Ovary (tissue), 9 donors: ENCODE data around the gene TOR1A. TPM values are rescaled to one million over a fixed set of nuclear protein-coding genes. Genes with fewer than 3 reads are reported as not detected.
A peak's percentile ranks its signal among the peaks of the same experiment; 100 is the strongest.
"Not testable (repeated sequence)": the region's sequence is repeated elsewhere in the genome, so short reads cannot be mapped to it uniquely, and the experiment has no call there.

Experiments
- DNase-seq, 5 donors: peaks; one replicate each; pipeline ENCODE4 v3.0.0-alpha.2; 2019 to 2020
- H3K27ac ChIP-seq, 2 donors: fragments of 200-600 bp; one replicate each; pipeline versions ENCODE4 v1.5.1 to v1.8.0; 2019 to 2022
- H3K27me3 ChIP-seq: fragments of 200-600 bp; one replicate; pipeline ENCODE4 v1.8.0; 2022
- H3K36me3 ChIP-seq: fragments of 200-600 bp; sonication (generic); one replicate; pipeline ENCODE4 v1.5.1; 2019
- H3K4me1 ChIP-seq: one replicate; pipeline ENCODE4 v1.8.1; 2013; ENCODE audit warnings: mild to moderate bottlenecking, moderate library complexity; ENCODE audit not compliant: insufficient read depth
- H3K4me3 ChIP-seq: fragments of 200-600 bp; sonication (generic); one replicate; pipeline ENCODE4 v1.5.1; 2017
- H3K9me3 ChIP-seq, 2 donors: fragments of 200-600 bp in 1 of 2; sonication (generic) in 1 of 2; one replicate each; pipeline versions ENCODE4 v1.5.1 to v1.8.1; 2013 to 2019; ENCODE audit warnings: mild to moderate bottlenecking in 1 of 2, moderate library complexity in 1 of 2
- EP300 ChIP-seq: sonication (generic); formaldehyde crosslinking; IDR thresholded peaks from one replicate; pipeline ENCODE4 v1.6.1; 2017; ENCODE audit warnings: antibody characterized with exemption
- POLR2A ChIP-seq: fragments of 450-650 bp; IDR thresholded peaks from one replicate; pipeline ENCODE4 v1.6.1; 2017; ENCODE audit warnings: antibody characterized with exemption, mild to moderate bottlenecking, moderate library complexity
- WGBS, 3 donors: extraction: QIAGEN DNeasy Blood & Tissue Kit in 1 of 3; methylation state at CpG; one replicate each; pipeline versions ENCODE4 v1.1.5 to v1.1.7; 2013 to 2017; 5-methylcytosine and 5-hydroxymethylcytosine counted together
- intact Hi-C, 4 donors: fragments of 100-400 bp; cut with DNase I; formaldehyde crosslinking; loops; one replicate each; pipeline versions ENCODE4 v1.11.0 to v1.15.1; 2022 to 2023
- polyA plus RNA-seq, 2 donors: library from polyadenylated mRNA; stranded (reverse); fragments of 200-250 nt in 1 of 2; fragments of 350-450 nt in 1 of 2; fragmentation: Illumina TruSeq in 1 of 2; extraction: RNeasy Lipid Tissue Mini Kit (QIAGEN cat#74804) in 1 of 2; gene quantifications; one replicate each; pipeline ENCODE4 v1.2.3, GENCODE V29; 2013 to 2014
- total RNA-seq, 7 donors: library from RNA; depleted of rRNA in 2 of 7; stranded (reverse); fragments of >200 nt in 2 of 7; fragmentation: NEBNext Ultra II Directional in 3 of 7; extraction: Animal tissue kit (Norgen Biotek cat#: 25700) in 3 of 7; gene quantifications; one replicate each; pipeline versions ENCODE4 v1.1.0 to v1.2.4, GENCODE V29; 2016 to 2023
- TF ChIP-seq, protein P1 (sequence below), 3 donors: fragments of 450-650 bp in 2 of 3; fragments of 200-600 bp in 1 of 3; IDR thresholded peaks; one replicate each; pipeline versions ENCODE4 v1.5.1 to v1.8.0; 2016 to 2022; ENCODE audit warnings: antibody characterized with exemption in 3 of 3, mild to moderate bottlenecking in 1 of 3
- donor health status: DM: no; HTN: no; CAD: no; lungs with moderate emphysema.
- donor health status: DM: no; HTN: no; CAD: no.
- donor health status: Bipolar disorder and iron deficiency.
- donor health status: DM: yes; HTN: yes; CAD: no.
- donor health status: DM: no; HTN: no; CAD: no.
- donor health status: DM: yes; HTN: yes; CAD: no.

The TOR1A gene
- total and polyA plus RNA-seq, 9 donors: 23.5 to 45.6 (median 27.1) TPM

DNA sequence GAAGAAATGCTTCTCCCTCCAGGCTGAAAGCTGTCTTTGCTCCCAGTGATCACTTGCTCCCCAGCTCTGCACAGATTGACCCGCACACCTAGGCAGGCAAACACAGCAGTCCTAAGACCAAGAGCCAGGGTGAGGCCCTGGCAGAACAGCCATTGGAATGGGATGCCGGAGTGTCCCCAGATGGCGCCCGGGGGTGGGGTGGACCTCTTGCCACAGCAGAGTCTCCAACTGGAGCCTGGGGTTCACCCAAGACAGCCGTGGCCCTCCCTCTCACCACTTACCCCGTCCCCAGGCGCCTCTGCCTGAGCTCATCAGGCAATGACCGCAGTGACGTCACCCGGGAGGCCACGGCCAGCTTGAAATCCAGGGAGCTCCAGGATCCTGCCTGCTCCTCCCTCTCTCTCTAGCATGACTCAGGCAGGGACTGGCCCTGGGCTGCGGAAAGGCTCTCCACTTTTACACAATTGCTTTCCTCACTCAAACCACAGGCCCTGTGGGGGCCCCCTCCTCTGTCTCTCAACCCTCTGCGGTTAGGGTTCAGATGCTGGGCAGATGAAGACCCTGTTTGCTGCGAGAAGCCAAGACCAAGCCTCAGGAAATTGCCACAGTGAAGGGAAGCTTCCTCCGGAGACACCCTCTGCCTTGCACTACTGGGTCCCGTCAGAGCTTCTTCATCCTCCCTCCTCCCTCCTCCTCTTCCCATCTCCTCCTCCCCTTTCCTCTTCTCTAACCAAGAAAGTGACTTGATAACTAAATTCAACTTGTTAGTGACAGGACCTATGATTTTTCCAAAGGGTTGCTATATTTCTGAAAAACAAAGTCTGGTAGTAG is 46.8 kb downstream of the TOR1A start:
- TF ChIP-seq, protein P1, sequence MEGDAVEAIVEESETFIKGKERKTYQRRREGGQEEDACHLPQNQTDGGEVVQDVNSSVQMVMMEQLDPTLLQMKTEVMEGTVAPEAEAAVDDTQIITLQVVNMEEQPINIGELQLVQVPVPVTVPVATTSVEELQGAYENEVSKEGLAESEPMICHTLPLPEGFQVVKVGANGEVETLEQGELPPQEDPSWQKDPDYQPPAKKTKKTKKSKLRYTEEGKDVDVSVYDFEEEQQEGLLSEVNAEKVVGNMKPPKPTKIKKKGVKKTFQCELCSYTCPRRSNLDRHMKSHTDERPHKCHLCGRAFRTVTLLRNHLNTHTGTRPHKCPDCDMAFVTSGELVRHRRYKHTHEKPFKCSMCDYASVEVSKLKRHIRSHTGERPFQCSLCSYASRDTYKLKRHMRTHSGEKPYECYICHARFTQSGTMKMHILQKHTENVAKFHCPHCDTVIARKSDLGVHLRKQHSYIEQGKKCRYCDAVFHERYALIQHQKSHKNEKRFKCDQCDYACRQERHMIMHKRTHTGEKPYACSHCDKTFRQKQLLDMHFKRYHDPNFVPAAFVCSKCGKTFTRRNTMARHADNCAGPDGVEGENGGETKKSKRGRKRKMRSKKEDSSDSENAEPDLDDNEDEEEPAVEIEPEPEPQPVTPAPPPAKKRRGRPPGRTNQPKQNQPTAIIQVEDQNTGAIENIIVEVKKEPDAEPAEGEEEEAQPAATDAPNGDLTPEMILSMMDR (IDR thresholded peaks at IDR 0.05): no peak
- WGBS, 3 donors: 25 to 29% (median 26%) methylated on average over 16 of the region's 16 CpGs
- peak; percentile 87 to 94 (median 92) for DNase-seq
- Histone ChIP-seq H3K4me3 (no peak overlapping the region), H3K36me3 (no peaks in the 10 kb centered on the region), H3K27me3 (no peaks in the 10 kb centered on the region), H3K9me3 (no peaks in the 10 kb centered on the region), H3K27ac (peak overlapping the region in 1 of 2 donors; percentile 41), H3K4me1 (no peaks in the 10 kb centered on the region)
- intact Hi-C loops: loop anchor here in 1 of 4 donors (10.0 kb wide), 1 partner anchor 642 kb away; no protein-coding TSS in a partner anchor

DNA sequence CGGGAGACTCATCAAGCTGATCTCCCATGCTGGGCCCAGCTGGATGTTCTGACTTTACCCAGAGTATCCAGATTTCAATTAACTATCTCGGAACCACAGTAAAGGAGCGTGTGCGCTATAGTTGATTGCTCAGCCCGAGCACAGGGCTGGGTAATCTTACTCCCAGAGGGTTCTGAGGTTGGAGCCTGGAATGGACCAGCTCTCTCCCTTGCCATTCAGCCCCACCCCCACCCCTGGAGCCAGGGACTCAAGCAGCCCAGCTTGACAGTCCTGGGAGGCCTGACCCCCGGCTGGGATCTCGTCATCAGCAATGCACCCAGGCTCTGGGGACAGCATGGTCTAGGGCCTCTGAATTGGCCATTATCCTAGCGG is 47.4 kb downstream of the TOR1A start:
- Histone ChIP-seq H3K4me1 (no peaks in the 10 kb centered on the region), H3K4me3 (no peak overlapping the region), H3K27ac (peak overlapping the region in 1 of 2 donors; percentile 41), H3K27me3 (no peaks in the 10 kb centered on the region), H3K9me3 (no peaks in the 10 kb centered on the region), H3K36me3 (no peaks in the 10 kb centered on the region)
- no peak for DNase-seq
- 66 to 73% (median 71%) methylated on average over 8 of the region's 8 CpGs for WGBS, 3 donors
- intact Hi-C loops: loop anchor here in 1 of 4 donors (10.0 kb wide), 1 partner anchor 642 kb away; no protein-coding TSS in a partner anchor
- TF ChIP-seq POLR2A (no peak), EP300 (no peak)
- TF ChIP-seq, protein P1 (IDR thresholded peaks at IDR 0.05): no peak

DNA sequence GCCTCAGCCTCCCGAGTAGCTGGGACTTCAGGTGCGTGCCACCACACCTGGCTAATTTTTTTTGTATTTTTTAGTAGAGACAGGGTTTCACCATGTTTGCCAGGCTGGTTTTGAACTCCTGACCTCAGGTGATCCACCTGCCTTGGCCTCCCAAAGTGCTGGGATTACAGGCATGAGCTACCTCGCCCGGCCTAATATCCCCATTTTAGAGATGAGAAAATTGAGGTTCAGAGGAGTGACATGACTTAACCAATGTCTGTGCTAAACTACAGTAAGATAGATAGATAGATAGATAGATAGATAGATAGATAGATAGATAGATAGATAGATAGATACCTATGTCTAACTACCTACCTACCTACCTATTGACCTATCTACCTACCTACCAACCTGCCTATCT is 47.8 kb downstream of the TOR1A start:
- 90 to 94% (median 91%) methylated on average over 4 of the region's 4 CpGs for WGBS, 3 donors

DNA sequence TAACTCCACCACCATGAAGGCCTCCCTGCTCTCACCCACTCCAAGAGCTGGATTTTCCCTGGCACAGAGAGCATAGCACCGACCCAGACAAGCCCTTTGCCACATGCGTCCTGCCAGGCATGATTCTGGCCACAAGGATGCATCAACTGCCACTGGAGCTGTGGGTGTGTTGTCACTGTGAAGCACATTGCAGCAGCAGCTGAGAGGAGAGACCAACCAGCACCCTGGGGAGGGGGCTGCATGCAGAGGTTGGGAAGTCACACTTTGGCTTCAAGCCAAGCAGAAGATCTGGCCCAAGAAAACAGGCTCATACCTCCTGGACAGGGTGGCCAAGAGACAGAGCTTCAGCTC is 48.5 kb downstream of the TOR1A start:
- H3K4me1 ChIP-seq: no peaks in the 10 kb centered on the region
- TF ChIP-seq, protein P1 (IDR thresholded peaks at IDR 0.05): no peak
- TF ChIP-seq EP300: no peak
- no peak for TF ChIP-seq POLR2A
- intact Hi-C loops: loop anchor here in 1 of 4 donors (10.0 kb wide), 1 partner anchor 641 kb away; no protein-coding TSS in a partner anchor
- no peak overlapping the region for H3K27ac ChIP-seq
- DNase-seq: no peak
- H3K27me3 ChIP-seq: no peaks in the 10 kb centered on the region
- WGBS, 3 donors: 74 to 87% (median 86%) methylated on average over 2 of the region's 2 CpGs
- H3K4me3 ChIP-seq: no peak overlapping the region
- no peaks in the 10 kb centered on the region for H3K36me3 ChIP-seq
- no peaks in the 10 kb centered on the region for H3K9me3 ChIP-seq

More for the DNA sequence above, 47.8 kb downstream of the TOR1A start:
- H3K9me3 ChIP-seq, H3K36me3 ChIP-seq, H3K27ac ChIP-seq, DNase-seq, H3K4me3 ChIP-seq, H3K4me1 ChIP-seq, H3K27me3 ChIP-seq: not testable (repeated sequence)
- intact Hi-C loops: loop anchor here in 1 of 4 donors (10.0 kb wide), 1 partner anchor 641 kb away; no protein-coding TSS in a partner anchor
